Activated T-helper 2 cell treated with anti-CD3 and anti-CD28 coated beads, Interferon-gamma antibody, Interleukin-2, Interleukin-4, amounts not matched to agents 10 μg/mL and 5 μg/mL and 100 μg/mL, durations not matched to agents 14 hours and 24 hours and 36 hours (primary cell): ENCODE measurements around the gene PVR. TPM values are rescaled to one million over a fixed set of nuclear protein-coding genes. Genes with fewer than 3 reads are reported as not detected.
"Not testable (repeated sequence)": the region's sequence is repeated elsewhere in the genome, so short reads cannot be mapped to it uniquely, and the experiment has no call there.

ENCODE experiments used
- DNase-seq: peaks from one replicate; pipeline ENCODE4 v3.0.0; 2021; ENCODE audit warnings: low spot score
- H3K27ac Mint-ChIP-seq: one replicate; pipeline ENCODE4 v1.8.0; 2021; ENCODE audit warnings: mixed read lengths
- H3K27me3 Mint-ChIP-seq: one replicate; pipeline ENCODE4 v1.8.0; 2021; ENCODE audit warnings: low read depth, mixed read lengths
- H3K36me3 Mint-ChIP-seq: one replicate; pipeline ENCODE4 v1.8.0; 2021; ENCODE audit warnings: low read depth, mixed read lengths
- H3K4me1 Mint-ChIP-seq: one replicate; pipeline ENCODE4 v1.8.0; 2021; ENCODE audit warnings: low read depth, mixed read lengths
- H3K4me3 Mint-ChIP-seq: one replicate; pipeline ENCODE4 v1.8.0; 2021; ENCODE audit warnings: low read depth, mild to moderate bottlenecking, moderate library complexity, mixed read lengths
- H3K9me3 Mint-ChIP-seq: one replicate; pipeline ENCODE4 v1.8.0; 2021; ENCODE audit warnings: mixed read lengths
- intact Hi-C: fragments of 100-400 bp; cut with micrococcal nuclease; formaldehyde crosslinking; loops from one replicate; pipeline ENCODE4 v1.15.1; 2023
- total RNA-seq: library from RNA; stranded (reverse); gene quantifications from 2 replicates; pipeline ENCODE4 v1.2.3, GENCODE V29; 2022

Gene PVR
- total RNA-seq, 1 donor from 2014 or later = 24.5 TPM

DNA sequence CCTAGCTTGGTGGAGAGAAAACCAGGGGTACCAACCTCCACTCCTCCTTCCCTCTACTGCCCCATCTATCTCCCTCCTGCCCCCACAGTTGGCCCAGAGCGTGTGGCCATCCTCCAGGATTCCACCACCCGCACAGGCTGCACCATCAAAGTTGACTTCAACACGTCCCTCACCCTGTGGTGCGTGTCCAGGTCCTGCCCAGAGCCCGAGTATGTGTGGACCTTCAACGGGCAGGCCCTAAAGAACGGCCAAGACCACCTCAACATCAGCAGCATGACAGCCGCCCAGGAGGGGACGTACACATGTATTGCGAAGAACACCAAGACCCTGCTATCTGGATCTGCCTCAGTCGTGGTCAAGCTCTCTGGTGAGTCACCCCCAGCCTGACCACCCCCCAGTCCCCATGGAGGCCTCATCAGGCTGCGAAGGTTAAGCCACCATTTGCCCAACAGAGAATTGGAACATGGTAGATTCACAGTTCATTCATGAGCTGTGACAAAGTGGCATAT lies 61.8 kb downstream of the PVR start:
- intact Hi-C loops = no loop called here

DNA sequence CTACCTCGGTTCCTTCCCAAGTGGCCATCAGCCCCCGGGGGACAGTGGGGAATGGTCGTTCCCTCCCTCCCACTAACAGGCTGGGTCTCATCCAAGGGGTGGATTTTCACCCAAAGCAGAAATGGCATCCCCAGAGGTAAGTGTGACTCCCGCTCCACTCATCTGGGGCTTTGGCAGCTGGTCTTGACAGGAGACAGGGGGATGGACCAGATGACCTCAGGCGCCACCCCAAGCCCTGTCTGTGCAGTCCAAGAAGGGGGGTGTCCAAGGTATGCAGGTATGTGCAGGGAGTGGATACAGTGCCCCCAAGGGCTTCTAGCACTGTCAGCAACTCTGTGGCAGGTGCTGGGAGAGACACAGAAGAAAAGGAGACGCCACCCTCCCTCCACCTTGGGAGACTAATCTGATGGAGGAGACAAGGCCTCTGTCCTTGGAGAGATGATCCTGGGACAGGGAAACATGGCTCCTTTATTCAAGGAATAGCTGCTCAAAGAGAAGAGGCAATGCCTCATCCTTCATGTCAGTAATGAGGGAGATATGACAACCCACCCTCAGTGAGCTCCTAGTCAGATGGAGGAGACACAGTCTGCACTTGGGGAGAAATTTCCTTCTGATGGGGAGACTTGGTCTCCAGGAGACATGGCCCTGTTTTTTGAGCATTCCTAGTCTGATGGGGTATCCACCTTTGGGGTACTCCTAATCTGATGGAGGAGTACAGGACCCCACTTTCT lies 63.0 kb downstream of the PVR start:
- Mint-ChIP-seq H3K36me3 (no peaks in the 10 kb centered on the region), H3K27ac (no peak overlapping the region), H3K27me3 (no peaks in the 10 kb centered on the region), H3K4me1 (peaks cover 4% of the 10 kb centered on the region), H3K9me3 (no peaks in the 10 kb centered on the region), H3K4me3 (no peak overlapping the region)
- DNase-seq = no peak
- intact Hi-C loops = no loop called here

More for the DNA sequence above, 61.8 kb downstream of the PVR start:
- DNase-seq = no peak
- Mint-ChIP-seq H3K4me1 (no peaks in the 10 kb centered on the region), H3K36me3 (no peaks in the 10 kb centered on the region), H3K27ac (no peak overlapping the region), H3K27me3 (no peaks in the 10 kb centered on the region), H3K4me3 (no peak overlapping the region), H3K9me3 (no peaks in the 10 kb centered on the region)

DNA sequence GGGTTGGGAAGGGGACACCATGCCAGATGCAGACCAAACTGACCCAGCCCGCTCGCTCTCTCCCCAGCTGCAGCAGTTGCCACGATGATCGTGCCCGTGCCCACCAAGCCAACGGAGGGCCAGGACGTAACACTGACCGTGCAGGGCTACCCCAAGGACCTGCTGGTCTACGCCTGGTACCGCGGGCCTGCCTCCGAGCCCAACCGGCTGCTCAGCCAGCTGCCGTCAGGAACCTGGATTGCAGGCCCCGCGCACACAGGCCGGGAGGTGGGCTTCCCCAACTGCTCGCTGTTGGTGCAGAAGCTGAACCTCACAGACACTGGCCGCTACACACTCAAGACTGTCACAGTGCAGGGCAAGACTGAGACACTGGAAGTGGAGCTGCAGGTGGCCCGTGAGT lies 64.1 kb downstream of the PVR start:
- no peaks in the 10 kb centered on the region for H3K9me3 Mint-ChIP-seq
- no peak overlapping the region for H3K27ac Mint-ChIP-seq
- H3K36me3 Mint-ChIP-seq = no peaks in the 10 kb centered on the region
- intact Hi-C loops = no loop called here
- H3K4me3 Mint-ChIP-seq = no peak overlapping the region
- no peak for DNase-seq
- H3K4me1 Mint-ChIP-seq = peaks cover 4% of the 10 kb centered on the region
- no peaks in the 10 kb centered on the region for H3K27me3 Mint-ChIP-seq

DNA sequence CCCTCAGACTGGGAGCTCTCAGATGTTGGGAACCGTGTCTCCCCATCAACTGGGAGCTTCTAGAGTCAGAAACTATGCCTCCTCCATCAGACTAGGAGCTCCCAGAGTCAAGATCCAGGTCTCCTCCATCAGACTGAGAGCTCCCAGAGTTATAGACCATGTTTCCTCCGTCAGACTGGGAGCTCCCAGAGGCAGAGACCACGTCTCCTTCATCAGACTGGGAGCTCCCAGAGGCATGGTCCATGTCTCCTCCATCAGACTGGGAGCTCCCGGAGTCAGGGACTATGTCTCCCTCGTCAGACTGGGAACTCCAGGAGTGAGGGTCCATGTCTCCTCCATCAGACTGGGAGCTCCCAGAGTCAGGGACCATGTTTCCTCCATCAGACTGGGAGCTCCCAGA lies 65.2 kb downstream of the PVR start:
- H3K36me3 Mint-ChIP-seq = no peaks in the 10 kb centered on the region
- H3K9me3 Mint-ChIP-seq = no peaks in the 10 kb centered on the region
- H3K27ac Mint-ChIP-seq = no peak overlapping the region
- intact Hi-C loops = no loop called here
- H3K4me3 Mint-ChIP-seq = no peak overlapping the region
- no peaks in the 10 kb centered on the region for H3K27me3 Mint-ChIP-seq
- DNase-seq = no peak
- H3K4me1 Mint-ChIP-seq = peaks cover 4% of the 10 kb centered on the region

DNA sequence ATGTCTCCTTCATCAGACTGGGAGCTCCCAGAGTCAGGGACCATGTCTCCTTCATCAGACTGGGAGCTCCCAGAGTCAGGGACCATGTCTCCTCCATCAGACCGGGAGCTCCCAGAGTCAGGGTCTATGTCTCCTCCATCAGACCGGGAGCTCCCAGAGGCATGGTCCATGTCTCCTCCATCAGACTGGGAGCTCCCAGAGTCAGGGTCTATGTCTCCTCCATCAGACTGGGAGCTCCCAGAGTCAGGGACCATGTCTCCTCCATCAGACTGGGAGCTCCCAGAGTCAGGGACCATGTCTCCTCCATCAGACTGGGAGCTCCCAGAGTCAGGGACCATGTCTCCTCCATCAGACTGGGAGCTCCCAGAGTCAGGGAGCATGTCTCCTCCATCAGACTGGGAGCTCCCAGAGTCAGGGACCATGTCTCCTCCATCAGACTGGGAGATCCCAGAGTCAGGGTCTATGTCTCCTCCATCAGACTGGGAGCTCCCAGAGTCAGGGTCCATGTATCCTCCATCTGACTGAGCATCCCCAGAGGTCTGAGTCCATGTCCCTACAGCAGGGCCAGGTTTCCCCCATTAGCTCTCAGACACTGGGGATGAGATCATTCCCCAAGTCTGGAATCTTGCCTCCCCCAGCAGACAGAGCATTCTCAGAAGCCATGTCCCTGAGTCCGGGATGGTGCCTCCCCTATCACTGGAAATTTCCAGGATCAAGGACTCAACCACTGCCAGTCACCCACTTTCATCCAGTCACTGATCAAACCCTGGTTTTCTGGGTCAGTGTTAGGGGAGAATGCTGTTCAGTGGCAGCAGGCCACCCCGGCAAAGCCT lies 65.9 kb downstream of the PVR start:
- H3K9me3 Mint-ChIP-seq, DNase-seq, H3K36me3 Mint-ChIP-seq, intact Hi-C loops, H3K4me1 Mint-ChIP-seq, H3K27ac Mint-ChIP-seq, H3K4me3 Mint-ChIP-seq, H3K27me3 Mint-ChIP-seq: not testable (repeated sequence)

DNA sequence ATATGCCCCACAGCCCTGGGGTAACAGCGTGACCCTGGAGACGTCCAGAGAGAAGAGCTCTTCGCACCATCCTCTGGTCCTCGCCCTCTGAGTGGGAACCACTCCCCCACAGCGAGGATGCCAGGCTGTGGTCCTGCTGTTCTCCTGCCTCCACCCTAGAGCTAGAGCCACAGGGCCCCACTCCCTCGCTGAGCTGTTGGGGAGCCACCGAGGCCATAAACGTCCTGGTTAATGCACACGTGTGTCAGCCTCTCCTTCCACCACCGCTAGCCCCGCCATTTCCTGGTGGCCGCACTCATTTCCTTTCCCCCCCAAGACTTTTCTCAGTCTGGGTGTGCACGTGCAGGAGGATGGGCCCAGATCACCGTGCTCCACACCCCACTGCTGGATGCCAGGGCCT lies 66.8 kb downstream of the PVR start:
- Mint-ChIP-seq H3K4me1 (peaks cover 4% of the 10 kb centered on the region), H3K4me3 (no peak overlapping the region), H3K27ac (no peak overlapping the region), H3K36me3 (peaks cover under 1% of the 10 kb centered on the region), H3K9me3 (peaks cover 14% of the 10 kb centered on the region), H3K27me3 (no peaks in the 10 kb centered on the region)
- no peak for DNase-seq
- intact Hi-C loops = no loop called here

DNA sequence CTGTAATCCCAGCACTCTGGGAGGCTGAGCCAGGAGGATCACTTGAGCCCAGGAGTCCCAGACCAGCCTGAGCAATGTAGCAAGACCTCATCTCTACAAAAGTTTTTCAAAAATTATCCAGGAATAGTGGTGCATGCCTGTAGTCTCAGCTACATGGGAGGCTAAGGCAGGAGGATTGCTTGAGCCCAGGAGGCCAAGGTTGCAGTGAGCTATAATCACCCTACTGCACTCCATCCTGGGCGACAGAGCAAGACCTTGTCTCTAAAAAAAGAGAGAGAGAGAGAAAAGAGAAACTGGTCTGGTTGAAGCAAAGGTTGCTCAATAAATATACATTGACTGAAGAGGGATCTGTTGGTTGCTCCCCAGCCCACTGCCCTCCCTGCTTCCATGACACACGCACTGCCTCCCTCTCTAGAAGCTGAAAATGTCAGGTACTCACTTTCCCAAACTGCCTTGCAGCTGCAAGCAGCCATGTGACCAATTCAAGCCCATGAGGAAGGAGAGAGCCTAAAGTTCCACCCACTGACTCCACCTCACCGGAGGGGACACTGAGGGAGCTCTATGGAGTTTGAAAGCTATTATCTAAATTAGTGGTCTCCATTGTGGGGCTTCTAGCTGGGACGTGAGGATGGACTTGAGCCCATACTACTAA lies 69.3 kb downstream of the PVR start:
- peaks cover 4% of the 10 kb centered on the region for H3K4me1 Mint-ChIP-seq

More for the DNA sequence above, 69.3 kb downstream of the PVR start:
- peaks cover 3% of the 10 kb centered on the region for H3K36me3 Mint-ChIP-seq
- H3K9me3 Mint-ChIP-seq = peaks cover 21% of the 10 kb centered on the region
- DNase-seq = no peak
- no peaks in the 10 kb centered on the region for H3K27me3 Mint-ChIP-seq
- H3K4me3 Mint-ChIP-seq = no peak overlapping the region
- intact Hi-C loops = no loop called here
- H3K27ac Mint-ChIP-seq = no peak overlapping the region

Other genes with a start within 250 kb of the PVR start
- 0.25 TPM in 1 of 2 replicates, not detected in the other for gene ZNF285, start 242.3 kb upstream of the PVR start, total RNA-seq
- 0.25 TPM in 1 of 2 replicates, not detected in the other for gene ZNF229, start 195.4 kb upstream of the PVR start, total RNA-seq
- gene ZNF180, start 143.4 kb upstream of the PVR start, total RNA-seq = 7.3 and 8.3 TPM in 2 replicates
- gene CEACAM20, start 114.2 kb upstream of the PVR start, total RNA-seq = not detected in 2 replicates
- not detected in 2 replicates for gene IGSF23, start 30.3 kb upstream of the PVR start, total RNA-seq
- 1.3 and 1.5 TPM in 2 replicates for gene CEACAM19, start 27.6 kb downstream of the PVR start, total RNA-seq
- not detected in 2 replicates for gene CEACAM16, start 55.2 kb downstream of the PVR start, total RNA-seq
- 83.5 and 85.2 TPM in 2 replicates for gene BCL3, start 104.8 kb downstream of the PVR start, total RNA-seq
- not detected in 2 replicates for gene CBLC, start 134.0 kb downstream of the PVR start, total RNA-seq
- not detected in 2 replicates for gene BCAM, start 165.2 kb downstream of the PVR start, total RNA-seq
- gene NECTIN2, start 202.4 kb downstream of the PVR start, total RNA-seq = 0.27 and 0.37 TPM in 2 replicates
- 152 and 156 TPM in 2 replicates for gene TOMM40, start 247.3 kb downstream of the PVR start, total RNA-seq